NCI-H1930 (cell line): Measurements from ENCODE around the gene AFTPH.
A peak's percentile ranks its signal among the peaks of the same experiment; 100 is the strongest.

ENCODE experiments used
- DNase-seq, 2 experiments: peaks; one replicate each; lab custom pipeline; 2025; lab: John Stamatoyannopoulos, UW

AFTPH gene

GRCh38 chr2:64587561-64587960, 63.4 kb downstream of the AFTPH start:
- no peak for DNase-seq

- DNase-seq = no peak
Observed at GRCh38 chr2:64591188-64591587, 67.1 kb downstream of the AFTPH start.

GRCh38 chr2:64593035-64593655, 69.0 kb downstream of the AFTPH start:
- no peak for DNase-seq

GRCh38 chr2:64594226-64594989, 70.3 kb downstream of the AFTPH start:
- DNase-seq = no peak

- no peak for DNase-seq
Observed at GRCh38 chr2:64595397-64596176, 71.5 kb downstream of the AFTPH start.

GRCh38 chr2:64598226-64598625, 74.1 kb downstream of the AFTPH start:
- DNase-seq = no peak

GRCh38 chr2:64599469-64599868, 75.3 kb downstream of the AFTPH start:
- DNase-seq = no peak

GRCh38 chr2:64601034-64601754, 77.1 kb downstream of the AFTPH start:
- no peak for DNase-seq

GRCh38 chr2:64601785-64602391, 77.8 kb downstream of the AFTPH start:
- DNase-seq = no peak

- no peak for DNase-seq
Observed at GRCh38 chr2:64602436-64602835, 78.3 kb downstream of the AFTPH start.

GRCh38 chr2:64604155-64604554, 80.0 kb downstream of the AFTPH start:
- DNase-seq = no peak

- DNase-seq = no peak
Observed at GRCh38 chr2:64605026-64605471, 80.9 kb downstream of the AFTPH start.

- DNase-seq = no peak
Observed at GRCh38 chr2:64605991-64606478, 81.9 kb downstream of the AFTPH start.

GRCh38 chr2:64606479-64607363, 82.6 kb downstream of the AFTPH start:
- DNase-seq = no peak

- DNase-seq = no peak
Observed at GRCh38 chr2:64607381-64608304, 83.5 kb downstream of the AFTPH start.

GRCh38 chr2:64608867-64609226, 84.7 kb downstream of the AFTPH start:
- no peak for DNase-seq

GRCh38 chr2:64609227-64609941, 85.3 kb downstream of the AFTPH start:
- peak; percentile 13 to 51 for DNase-seq

GRCh38 chr2:64609942-64610281, 85.8 kb downstream of the AFTPH start:
- no peak for DNase-seq

GRCh38 chr2:64610316-64610855, 86.3 kb downstream of the AFTPH start:
- no peak for DNase-seq
